Measurements from ENCODE around the gene VASN.

The VASN gene

GRCh38 chr16:4380119-4381063 is 8.7 kb downstream of the VASN start:
- DNase-seq = no peak
- H3K4me2 ChIP-seq (ENCODE audit: insufficient read depth, low read length) = no peak overlapping the region
- no peak overlapping the region for H2AFZ ChIP-seq (ENCODE audit: low read depth, low read length)
- no peaks in the 10 kb centered on the region for H3K27me3 ChIP-seq (ENCODE audit: insufficient read depth, low read length, poor library complexity)
- no peak for ATAC-seq (ENCODE audit: insufficient read depth, low read depth)
- peaks cover 29% of the 10 kb centered on the region for H3K36me3 ChIP-seq (ENCODE audit: insufficient read depth, low read length)
- H3K4me1 ChIP-seq (ENCODE audit: insufficient read depth, low read length) = no peaks in the 10 kb centered on the region
- H3K27ac ChIP-seq (ENCODE audit: low read length) = no peak overlapping the region
- H3K9me3 ChIP-seq (ENCODE audit: insufficient read depth, low read length, severe bottlenecking) = no peaks in the 10 kb centered on the region
- no peak overlapping the region for H3K9ac ChIP-seq (ENCODE audit: low read depth, low read length)
- H4K20me1 ChIP-seq (ENCODE audit: insufficient read depth, low read length) = peaks cover 37% of the 10 kb centered on the region
- H3K79me2 ChIP-seq (ENCODE audit: insufficient read depth, low read length) = no peaks in the 10 kb centered on the region
- no peak overlapping the region for H3K4me3 ChIP-seq (ENCODE audit: low read depth in 1 of 2, low read length in 2 of 2)
- TF ChIP-seq EZH2 (IDR thresholded peaks at IDR 0.05; ENCODE audit: borderline replicate concordance, low read depth, low read length, severe bottlenecking) = no peak
- TF ChIP-seq, protein P1, sequence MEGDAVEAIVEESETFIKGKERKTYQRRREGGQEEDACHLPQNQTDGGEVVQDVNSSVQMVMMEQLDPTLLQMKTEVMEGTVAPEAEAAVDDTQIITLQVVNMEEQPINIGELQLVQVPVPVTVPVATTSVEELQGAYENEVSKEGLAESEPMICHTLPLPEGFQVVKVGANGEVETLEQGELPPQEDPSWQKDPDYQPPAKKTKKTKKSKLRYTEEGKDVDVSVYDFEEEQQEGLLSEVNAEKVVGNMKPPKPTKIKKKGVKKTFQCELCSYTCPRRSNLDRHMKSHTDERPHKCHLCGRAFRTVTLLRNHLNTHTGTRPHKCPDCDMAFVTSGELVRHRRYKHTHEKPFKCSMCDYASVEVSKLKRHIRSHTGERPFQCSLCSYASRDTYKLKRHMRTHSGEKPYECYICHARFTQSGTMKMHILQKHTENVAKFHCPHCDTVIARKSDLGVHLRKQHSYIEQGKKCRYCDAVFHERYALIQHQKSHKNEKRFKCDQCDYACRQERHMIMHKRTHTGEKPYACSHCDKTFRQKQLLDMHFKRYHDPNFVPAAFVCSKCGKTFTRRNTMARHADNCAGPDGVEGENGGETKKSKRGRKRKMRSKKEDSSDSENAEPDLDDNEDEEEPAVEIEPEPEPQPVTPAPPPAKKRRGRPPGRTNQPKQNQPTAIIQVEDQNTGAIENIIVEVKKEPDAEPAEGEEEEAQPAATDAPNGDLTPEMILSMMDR (IDR thresholded peaks at IDR 0.05; ENCODE audit: borderline replicate concordance, extremely low read depth, low read length, poor library complexity, severe bottlenecking) = no peak

GRCh38 chr16:4381072-4381934 is 9.7 kb downstream of the VASN start:
- Histone ChIP-seq H3K9me3 (ENCODE audit: insufficient read depth, low read length, severe bottlenecking) (no peaks in the 10 kb centered on the region), H3K27me3 (ENCODE audit: insufficient read depth, low read length, poor library complexity) (no peaks in the 10 kb centered on the region), H2AFZ (ENCODE audit: low read depth, low read length) (no peak overlapping the region), H3K27ac (ENCODE audit: low read length) (no peak overlapping the region), H3K79me2 (ENCODE audit: insufficient read depth, low read length) (no peaks in the 10 kb centered on the region), H3K9ac (ENCODE audit: low read depth, low read length) (no peak overlapping the region), H3K4me1 (ENCODE audit: insufficient read depth, low read length) (no peaks in the 10 kb centered on the region), H3K4me3 (ENCODE audit: low read depth in 1 of 2, low read length in 2 of 2) (no peak overlapping the region), H3K36me3 (ENCODE audit: insufficient read depth, low read length) (peaks cover 34% of the 10 kb centered on the region), H4K20me1 (ENCODE audit: insufficient read depth, low read length) (peaks cover 38% of the 10 kb centered on the region), H3K4me2 (ENCODE audit: insufficient read depth, low read length) (no peak overlapping the region)
- TF ChIP-seq, protein P1 (IDR thresholded peaks at IDR 0.05; ENCODE audit: borderline replicate concordance, extremely low read depth, low read length, poor library complexity, severe bottlenecking) = no peak
- TF ChIP-seq EZH2 (IDR thresholded peaks at IDR 0.05; ENCODE audit: borderline replicate concordance, low read depth, low read length, severe bottlenecking) = no peak
- no peak for DNase-seq
- ATAC-seq (ENCODE audit: insufficient read depth, low read depth) = no peak

GRCh38 chr16:4381935-4382794 is 10.5 kb downstream of the VASN start:
- Histone ChIP-seq H3K36me3 (ENCODE audit: insufficient read depth, low read length) (peaks cover 43% of the 10 kb centered on the region), H3K4me2 (ENCODE audit: insufficient read depth, low read length) (no peak overlapping the region), H3K9ac (ENCODE audit: low read depth, low read length) (no peak overlapping the region), H2AFZ (ENCODE audit: low read depth, low read length) (no peak overlapping the region), H3K4me3 (ENCODE audit: low read depth in 1 of 2, low read length in 2 of 2) (no peak overlapping the region), H3K79me2 (ENCODE audit: insufficient read depth, low read length) (no peaks in the 10 kb centered on the region), H3K9me3 (ENCODE audit: insufficient read depth, low read length, severe bottlenecking) (no peaks in the 10 kb centered on the region), H4K20me1 (ENCODE audit: insufficient read depth, low read length) (peaks cover 39% of the 10 kb centered on the region), H3K27me3 (ENCODE audit: insufficient read depth, low read length, poor library complexity) (no peaks in the 10 kb centered on the region), H3K4me1 (ENCODE audit: insufficient read depth, low read length) (no peaks in the 10 kb centered on the region), H3K27ac (ENCODE audit: low read length) (no peak overlapping the region)
- ATAC-seq (ENCODE audit: insufficient read depth, low read depth) (no peak), DNase-seq (no peak)
- TF ChIP-seq EZH2 (IDR thresholded peaks at IDR 0.05; ENCODE audit: borderline replicate concordance, low read depth, low read length, severe bottlenecking) = no peak
- TF ChIP-seq, protein P1 (IDR thresholded peaks at IDR 0.05; ENCODE audit: borderline replicate concordance, extremely low read depth, low read length, poor library complexity, severe bottlenecking) = no peak

Measured in DND-41 (cell line).